Endothelial cell of umbilical vein (primary cell): ENCODE results near the gene ME3. TPM values are rescaled to one million over a fixed set of nuclear protein-coding genes. Genes with fewer than 3 reads are reported as not detected.

Source experiments
- BruUV-seq: library from RNA; stranded (reverse); fragments of 400-500 nt; replicated peaks from 2 replicates; lab custom pipeline; 2021; lab: Mats Ljungman, UMichigan
- CTCF ChIA-PET: fragments of 300-600, 350-600 bp; sonication (Branson Sonifier 250); formaldehyde crosslinking; loops from one replicate; lab custom pipeline; 2021; ENCODE audit warnings: antibody characterized with exemption, inconsistent platforms; lab: Charles Lee
- POLR2A ChIA-PET: fragments of 300-600, 350-600 bp; sonication (Branson Sonifier 250); formaldehyde crosslinking; loops from one replicate; lab custom pipeline; 2021; ENCODE audit warnings: antibody characterized with exemption, inconsistent platforms; lab: Charles Lee
- DNase-seq: peaks from one replicate; pipeline ENCODE4 v3.0.0-alpha.2; 2011; ENCODE audit warnings: low read depth, low spot score
- FAIRE-seq: peaks from 2 replicates; lab custom pipeline; 2011; peaks lifted over from hg19 to GRCh38; lab: Jason Lieb, UNC
- H2AFZ ChIP-seq: 2 replicates; pipeline ENCODE4 v1.6.0; 2012; ENCODE audit warnings: low read depth, low read length, control low read depth, inconsistent platforms
- H3K27ac ChIP-seq: 2 replicates; pipeline ENCODE4 v1.5.1; 2011; ENCODE audit warnings: low read depth, mild to moderate bottlenecking, control low read depth, low read length, moderate library complexity; ENCODE audit not compliant: insufficient read depth
- H3K27me3 ChIP-seq, 2 experiments: 2 replicates each; pipeline versions ENCODE4 v1.6.0 to v1.6.1; 2011; ENCODE audit warnings: low read length in 2 of 2, mixed read lengths in 1 of 2; ENCODE audit not compliant: control insufficient read depth in 2 of 2, insufficient read depth in 2 of 2
- H3K36me3 ChIP-seq, 2 experiments: 2 replicates in 1 of 2; 3 replicates in 1 of 2; pipeline ENCODE4 v1.5.1; 2011; ENCODE audit warnings: low read length in 2 of 2, mild to moderate bottlenecking in 1 of 2, moderate library complexity in 1 of 2; ENCODE audit not compliant: control insufficient read depth in 2 of 2, insufficient read depth in 2 of 2; ENCODE audit errors: extremely low read depth in 1 of 2
- H3K4me1 ChIP-seq: 3 replicates; pipeline ENCODE4 v1.5.1; 2011; ENCODE audit warnings: mild to moderate bottlenecking, low read length; ENCODE audit not compliant: control insufficient read depth, insufficient read depth; ENCODE audit errors: extremely low read depth
- H3K4me2 ChIP-seq: 2 replicates; pipeline ENCODE4 v1.6.1; 2011; ENCODE audit warnings: low read length, control low read depth, mixed read lengths; ENCODE audit not compliant: insufficient read depth
- H3K4me3 ChIP-seq, 3 experiments: fragments of 200-600 bp in 1 of 3; sonication (generic), shearing (Covaris generic) in 1 of 3; replicated peaks in 1 of 3; 2 replicates each; pipeline ENCODE4 v1.5.1; 2011 to 2016; ENCODE audit warnings: control low read depth in 3 of 3, low read length in 3 of 3, mild to moderate bottlenecking in 2 of 3, inconsistent platforms in 1 of 3, low read depth in 1 of 3, moderate library complexity in 1 of 3; ENCODE audit not compliant: insufficient read depth in 1 of 3
- H3K79me2 ChIP-seq: 2 replicates; pipeline ENCODE4 v1.6.0; 2012; ENCODE audit warnings: low read length, inconsistent platforms; ENCODE audit not compliant: control insufficient read depth, insufficient read depth
- H3K9ac ChIP-seq: replicated peaks from 2 replicates; pipeline ENCODE3; 2011; ENCODE audit warnings: low read length, control low read depth; ENCODE audit not compliant: insufficient read depth; ENCODE audit errors: extremely low read depth
- H3K9me1 ChIP-seq: replicated peaks from 3 replicates; pipeline ENCODE4 v1.6.0; 2011; ENCODE audit warnings: mild to moderate bottlenecking, low read length; ENCODE audit not compliant: control insufficient read depth, insufficient read depth; ENCODE audit errors: extremely low read depth
- H3K9me3 ChIP-seq: replicated peaks from 2 replicates; pipeline ENCODE4 v1.5.1; 2012; ENCODE audit warnings: low read length, inconsistent platforms; ENCODE audit not compliant: control insufficient read depth, insufficient read depth
- H4K20me1 ChIP-seq: replicated peaks from 2 replicates; pipeline ENCODE3; 2011; ENCODE audit warnings: mild to moderate bottlenecking, low read length; ENCODE audit not compliant: control insufficient read depth, insufficient read depth; ENCODE audit errors: extremely low read depth
- CTCF ChIP-seq, 2 donors: IDR thresholded peaks; 1 replicate in 1 of 2; 2 replicates in 1 of 2; pipeline ENCODE4 v1.5.1; 2011; ENCODE audit warnings: low read length in 2 of 2, mild to moderate bottlenecking in 2 of 2, moderate library complexity in 2 of 2, control low read depth in 1 of 2, inconsistent platforms in 1 of 2, low read depth in 1 of 2; ENCODE audit not compliant: insufficient read depth in 1 of 2; ENCODE audit errors: extremely low read depth in 1 of 2
- EZH2 ChIP-seq: IDR thresholded peaks from 2 replicates; pipeline ENCODE4 v1.6.1; 2012; ENCODE audit warnings: borderline replicate concordance, low read depth, mild to moderate bottlenecking, moderate library complexity, low read length, inconsistent platforms; ENCODE audit not compliant: severe bottlenecking
- FOS ChIP-seq: IDR thresholded peaks from 2 replicates; pipeline ENCODE4 v1.6.1; 2011; ENCODE audit warnings: mild to moderate bottlenecking, low read length, moderate library complexity, borderline replicate concordance; ENCODE audit not compliant: insufficient read depth
- GATA2 ChIP-seq: IDR thresholded peaks from 2 replicates; pipeline ENCODE4 v1.7.0; 2011; ENCODE audit warnings: low read depth, mild to moderate bottlenecking, moderate library complexity, mixed read lengths, low read length; ENCODE audit not compliant: insufficient read length, insufficient read depth
- JUN ChIP-seq: IDR thresholded peaks from 2 replicates; pipeline ENCODE4 v1.6.1; 2011; ENCODE audit warnings: borderline replicate concordance, low read depth; ENCODE audit not compliant: insufficient read length, insufficient read depth
- MAX ChIP-seq: IDR thresholded peaks from 2 replicates; pipeline ENCODE4 v1.6.1; 2011; ENCODE audit not compliant: insufficient read depth, insufficient read length
- MYC ChIP-seq: IDR thresholded peaks from one replicate; pipeline ENCODE4 v1.6.1; 2011; ENCODE audit warnings: mild to moderate bottlenecking, low read depth, low read length
- POLR2A ChIP-seq: IDR thresholded peaks from 2 replicates; pipeline ENCODE4 v1.6.1; 2012; ENCODE audit warnings: low read depth, mild to moderate bottlenecking, control low read depth, low read length
- POLR2AphosphoS5 ChIP-seq: IDR thresholded peaks from 2 replicates; pipeline ENCODE4 v1.6.1; 2012; ENCODE audit warnings: low read depth, mild to moderate bottlenecking, control low read depth, low read length, moderate library complexity; ENCODE audit not compliant: insufficient read depth
- dilution Hi-C: fragments of 300-500 bp; cut with MboI; formaldehyde crosslinking; loops from one replicate; pipeline ENCODE4 v1.15.0; 2019; ENCODE audit warnings: low sequenced_read_pairs; ENCODE audit not compliant: extremely low pct_ligation_motif_present
- intact Hi-C: fragments of 100-400 bp; cut with micrococcal nuclease; formaldehyde crosslinking; loops from one replicate; pipeline ENCODE4 v1.10.0; 2022
- polyA plus RNA-seq, 4 experiments: library from polyadenylated mRNA; depleted of rRNA in 3 of 4; stranded (reverse) in 3 of 4; unstranded in 1 of 4; fragments of >200 nt; gene quantifications; 2 replicates each; pipeline versions ENCODE4 v1.2.1 to v1.2.3, GENCODE V29; 2011 to 2012; ENCODE audit warnings: missing spikeins in 1 of 4
- total RNA-seq: library from RNA; stranded (reverse); gene quantifications from 2 replicates; pipeline ENCODE4 v1.2.3, GENCODE V29; 2021

ME3 gene
- total and polyA plus RNA-seq, 2 donors (not counting 3 experiments of a cell fraction or from before 2014, with no cell fraction given): 26.9 to 30.4 TPM

GRCh38 chr11:86663291-86663690 is 9.1 kb downstream of the ME3 start:
- Histone ChIP-seq H3K9me1 (no peaks in the 10 kb centered on the region), H3K36me3 (no peaks in the 10 kb centered on the region), H3K4me2 (no peak overlapping the region), H2AFZ (no peak overlapping the region), H4K20me1 (no peaks in the 10 kb centered on the region), H3K4me1 (no peaks in the 10 kb centered on the region), H3K27me3 (no peaks in the 10 kb centered on the region), H3K79me2 (no peaks in the 10 kb centered on the region), H3K9ac (no peak overlapping the region), H3K4me3 (no peak overlapping the region), H3K27ac (no peak overlapping the region), H3K9me3 (no peaks in the 10 kb centered on the region)
- intact Hi-C loops: no loop called here
- dilution Hi-C loops: no loop called here
- BruUV-seq: no TSS peak
- ChIA-PET CTCF (interaction anchor here (1.3 kb wide), 1 partner anchor 8 kb away, joined by 5 read pairs; no protein-coding TSS in a partner anchor), POLR2A (no interaction called here)
- FAIRE-seq (no peak), DNase-seq (no peak)
- TF ChIP-seq CTCF (IDR thresholded peaks at IDR 0.05; ENCODE audit: extremely low read depth in 1 of 2, insufficient read depth in 1 of 2, low read depth in 1 of 2, low read length in 2 of 2): no peak
- TF ChIP-seq GATA2: no peak
- no peak for TF ChIP-seq FOS
- no peak for TF ChIP-seq POLR2A
- TF ChIP-seq POLR2AphosphoS5: no peak
- no peak for TF ChIP-seq MAX
- TF ChIP-seq EZH2: no peak
- no peak for TF ChIP-seq MYC
- no peak for TF ChIP-seq JUN
